Stimulated activated naive B cell treated with anti-CD40 and anti-IgM and Interleukin-4, amounts not matched to agents 10 μg/mL and 1 μg/mL and 100 μg/mL, for 72 hours (primary cell): ENCODE data around the gene NEK4.

Experiments
- ATAC-seq, 2 donors: fragments of 150-1000 bp; cut with Tn5 transposase; replicated peaks; 2 replicates each; pipeline ENCODE4 v1.10.0; 2021; ENCODE audit warnings: moderate library complexity in 1 of 2
- DNase-seq: peaks from one replicate; pipeline ENCODE4 v3.0.0; 2021
- H3K27ac Mint-ChIP-seq: one replicate; pipeline ENCODE4 v1.8.0; 2022; ENCODE audit warnings: mild to moderate bottlenecking, mixed read lengths
- H3K27me3 Mint-ChIP-seq, 2 donors: one replicate each; pipeline ENCODE4 v1.8.0; 2022; ENCODE audit warnings: mixed read lengths in 2 of 2
- H3K36me3 Mint-ChIP-seq, 2 donors: one replicate each; pipeline ENCODE4 v1.8.0; 2022; ENCODE audit warnings: mixed read lengths in 2 of 2, mild to moderate bottlenecking in 1 of 2
- H3K4me1 Mint-ChIP-seq, 2 donors: one replicate each; pipeline ENCODE4 v1.8.0; 2022; ENCODE audit warnings: mixed read lengths in 2 of 2, mild to moderate bottlenecking in 1 of 2
- H3K4me3 Mint-ChIP-seq, 2 donors: one replicate each; pipeline ENCODE4 v1.8.0; 2022; ENCODE audit warnings: mild to moderate bottlenecking in 2 of 2, mixed read lengths in 2 of 2, moderate library complexity in 1 of 2
- H3K9me3 Mint-ChIP-seq, 2 donors: one replicate each; pipeline ENCODE4 v1.8.0; 2022; ENCODE audit warnings: mixed read lengths in 2 of 2, mild to moderate bottlenecking in 1 of 2

Gene NEK4

GRCh38 chr3:52770496-52771333 is at the start of gene NEK4:
Gene NEK4 (minus strand): TSS chr3:52770940. CDS start chr3:52770746, 194 bp downstream.
- DNase-seq: peak; percentile 92
- H3K4me3 Mint-ChIP-seq: peak within 1 kb of the TSS; percentile 79 to 87
- peak within 1 kb of the TSS; percentile 94 for H3K27ac Mint-ChIP-seq
- no peaks in the 10 kb centered on the region for H3K27me3 Mint-ChIP-seq
- peaks cover 13 to 20% of the 10 kb centered on the region in 2 donors for H3K4me1 Mint-ChIP-seq
- no peaks in the 10 kb centered on the region for H3K9me3 Mint-ChIP-seq
- ATAC-seq: peak; percentile 99
- H3K36me3 Mint-ChIP-seq: no peaks in the 10 kb centered on the region

- H3K9me3 Mint-ChIP-seq: no peaks in the 10 kb centered on the region
- peak overlapping the region; percentile 37 for H3K27ac Mint-ChIP-seq
These were observed 49.2 kb upstream of the NEK4 start for GRCh38 chr3:52819936-52820335.

GRCh38 chr3:52817860-52818259 is 47.1 kb upstream of the NEK4 start:
- Mint-ChIP-seq H3K36me3 (peaks cover 0 to 3% of the 10 kb centered on the region in 2 donors), H3K27ac (no peak overlapping the region), H3K4me1 (no peaks in the 10 kb centered on the region), H3K27me3 (no peaks in the 10 kb centered on the region), H3K4me3 (no peak overlapping the region), H3K9me3 (no peaks in the 10 kb centered on the region)
- DNase-seq: no peak
- ATAC-seq: no peak

More at GRCh38 chr3:52819936-52820335, 49.2 kb upstream of the NEK4 start:
- ATAC-seq (no peak), DNase-seq (no peak)
- H3K27me3 Mint-ChIP-seq: no peaks in the 10 kb centered on the region
- no peaks in the 10 kb centered on the region for H3K4me1 Mint-ChIP-seq
- H3K36me3 Mint-ChIP-seq: peaks cover 0 to 3% of the 10 kb centered on the region in 2 donors
- no peak overlapping the region for H3K4me3 Mint-ChIP-seq

- Mint-ChIP-seq H3K27me3 (no peaks in the 10 kb centered on the region), H3K4me3 (no peak overlapping the region), H3K36me3 (peaks cover 0 to 3% of the 10 kb centered on the region in 2 donors), H3K4me1 (no peaks in the 10 kb centered on the region), H3K9me3 (no peaks in the 10 kb centered on the region), H3K27ac (peak overlapping the region; percentile 14)
- no peak for DNase-seq
- ATAC-seq: no peak
These were observed 46.5 kb upstream of the NEK4 start for GRCh38 chr3:52817221-52817620.

GRCh38 chr3:52816654-52817053 is 45.9 kb upstream of the NEK4 start:
- no peak for DNase-seq
- H3K36me3 Mint-ChIP-seq: peaks cover 0 to 3% of the 10 kb centered on the region in 2 donors
- H3K4me1 Mint-ChIP-seq: no peaks in the 10 kb centered on the region
- H3K9me3 Mint-ChIP-seq: no peaks in the 10 kb centered on the region
- H3K27me3 Mint-ChIP-seq: no peaks in the 10 kb centered on the region
- no peak overlapping the region for H3K27ac Mint-ChIP-seq
- no peak overlapping the region for H3K4me3 Mint-ChIP-seq
- no peak for ATAC-seq

- ATAC-seq: no peak
- Mint-ChIP-seq H3K9me3 (no peaks in the 10 kb centered on the region), H3K4me1 (no peaks in the 10 kb centered on the region)
These were observed 45.5 kb upstream of the NEK4 start for GRCh38 chr3:52816199-52816598.

GRCh38 chr3:52813810-52814209 is 43.1 kb upstream of the NEK4 start:
- ATAC-seq: no peak
- Mint-ChIP-seq H3K27ac (no peak overlapping the region), H3K9me3 (no peaks in the 10 kb centered on the region), H3K27me3 (peaks cover 0 to 8% of the 10 kb centered on the region in 2 donors), H3K4me3 (no peak overlapping the region), H3K36me3 (no peaks in the 10 kb centered on the region), H3K4me1 (peaks cover 3 to 5% of the 10 kb centered on the region in 2 donors)
- no peak for DNase-seq

More at GRCh38 chr3:52816199-52816598, 45.5 kb upstream of the NEK4 start:
- Mint-ChIP-seq H3K27me3 (no peaks in the 10 kb centered on the region), H3K27ac (no peak overlapping the region), H3K36me3 (peaks cover 0 to 3% of the 10 kb centered on the region in 2 donors), H3K4me3 (no peak overlapping the region)
- no peak for DNase-seq

GRCh38 chr3:52811452-52812011 is 40.8 kb upstream of the NEK4 start:
- no peaks in the 10 kb centered on the region for H3K36me3 Mint-ChIP-seq
- H3K4me3 Mint-ChIP-seq: no peak overlapping the region
- peaks cover 0 to 8% of the 10 kb centered on the region in 2 donors for H3K27me3 Mint-ChIP-seq
- no peaks in the 10 kb centered on the region for H3K9me3 Mint-ChIP-seq
- no peak overlapping the region for H3K27ac Mint-ChIP-seq
- peaks cover 3 to 5% of the 10 kb centered on the region in 2 donors for H3K4me1 Mint-ChIP-seq
- no peak for ATAC-seq
- no peak for DNase-seq

- Mint-ChIP-seq H3K9me3 (no peaks in the 10 kb centered on the region), H3K4me1 (peaks cover 3 to 5% of the 10 kb centered on the region in 2 donors), H3K27me3 (peaks cover 0 to 8% of the 10 kb centered on the region in 2 donors)
These were observed 40.2 kb upstream of the NEK4 start for GRCh38 chr3:52810923-52811322.

GRCh38 chr3:52809662-52810377 is 39.1 kb upstream of the NEK4 start:
- Mint-ChIP-seq H3K9me3 (no peaks in the 10 kb centered on the region), H3K4me1 (peaks cover 3 to 5% of the 10 kb centered on the region in 2 donors), H3K27ac (no peak overlapping the region), H3K4me3 (no peak overlapping the region), H3K27me3 (peaks cover 0 to 8% of the 10 kb centered on the region in 2 donors), H3K36me3 (no peaks in the 10 kb centered on the region)
- DNase-seq: no peak
- ATAC-seq: no peak

More at GRCh38 chr3:52810923-52811322, 40.2 kb upstream of the NEK4 start:
- Mint-ChIP-seq H3K36me3 (no peaks in the 10 kb centered on the region), H3K27ac (no peak overlapping the region), H3K4me3 (no peak overlapping the region)
- ATAC-seq (no peak), DNase-seq (no peak)

GRCh38 chr3:52809149-52809548 is 38.4 kb upstream of the NEK4 start:
- no peak overlapping the region for H3K27ac Mint-ChIP-seq
- DNase-seq (no peak), ATAC-seq (no peak)
- H3K27me3 Mint-ChIP-seq: peaks cover 0 to 8% of the 10 kb centered on the region in 2 donors
- no peak overlapping the region for H3K4me3 Mint-ChIP-seq
- H3K4me1 Mint-ChIP-seq: peaks cover 3 to 5% of the 10 kb centered on the region in 2 donors
- H3K36me3 Mint-ChIP-seq: no peaks in the 10 kb centered on the region
- no peaks in the 10 kb centered on the region for H3K9me3 Mint-ChIP-seq

GRCh38 chr3:52805270-52806039 is 34.7 kb upstream of the NEK4 start:
- H3K4me3 Mint-ChIP-seq: no peak overlapping the region
- H3K9me3 Mint-ChIP-seq: no peaks in the 10 kb centered on the region
- no peak overlapping the region for H3K27ac Mint-ChIP-seq
- DNase-seq (no peak), ATAC-seq (no peak)
- no peaks in the 10 kb centered on the region for H3K36me3 Mint-ChIP-seq
- H3K4me1 Mint-ChIP-seq: peaks cover 3 to 5% of the 10 kb centered on the region in 2 donors
- H3K27me3 Mint-ChIP-seq: peaks cover 0 to 8% of the 10 kb centered on the region in 2 donors

GRCh38 chr3:52801839-52802238 is 31.1 kb upstream of the NEK4 start:
- Mint-ChIP-seq H3K4me1 (no peaks in the 10 kb centered on the region), H3K27ac (no peak overlapping the region), H3K9me3 (no peaks in the 10 kb centered on the region), H3K27me3 (no peaks in the 10 kb centered on the region), H3K36me3 (no peaks in the 10 kb centered on the region), H3K4me3 (no peak overlapping the region)
- ATAC-seq: no peak
- DNase-seq: no peak

GRCh38 chr3:52800079-52800478 is 29.3 kb upstream of the NEK4 start:
- ATAC-seq (no peak), DNase-seq (no peak)
- Mint-ChIP-seq H3K27ac (no peak overlapping the region), H3K4me1 (no peaks in the 10 kb centered on the region), H3K27me3 (no peaks in the 10 kb centered on the region), H3K36me3 (no peaks in the 10 kb centered on the region), H3K4me3 (no peak overlapping the region), H3K9me3 (no peaks in the 10 kb centered on the region)
